NCI-H510A treated with DMSO at 0.1 percent for 48 hours (cell line): Measurements from ENCODE around the gene MARS1.
"Not testable (repeated sequence)": the region's sequence is repeated elsewhere in the genome, so short reads cannot be mapped to it uniquely, and the experiment has no call there.

ENCODE experiments used
- DNase-seq: peaks from one replicate; lab custom pipeline; 2025; lab: John Stamatoyannopoulos, UW

Gene MARS1

GRCh38 chr12:57487597-57488401 is at the start of gene MARS1:
Gene MARS1, plus strand, starts transcription at chr12:57488068. Its CDS starts 23 bp downstream, at chr12:57488091.
- DNase-seq = peak; percentile 98

- no peak for DNase-seq
Observed at GRCh38 chr12:57438400-57438799, 49.5 kb upstream of the MARS1 start.

GRCh38 chr12:57439762-57440266 is 48.1 kb upstream of the MARS1 start:
- no peak for DNase-seq

- not testable (repeated sequence) for DNase-seq
Observed at GRCh38 chr12:57441393-57441792, 46.5 kb upstream of the MARS1 start.

- DNase-seq = no peak
Observed at GRCh38 chr12:57441846-57442427, 45.9 kb upstream of the MARS1 start.

GRCh38 chr12:57444337-57444736 is 43.5 kb upstream of the MARS1 start:
- not testable (repeated sequence) for DNase-seq

- no peak for DNase-seq
Observed at GRCh38 chr12:57444744-57445143, 43.1 kb upstream of the MARS1 start.

- DNase-seq = no peak
Observed at GRCh38 chr12:57446292-57446960, 41.4 kb upstream of the MARS1 start.

- DNase-seq = no peak
Observed at GRCh38 chr12:57448669-57449068, 39.2 kb upstream of the MARS1 start.

- no peak for DNase-seq
Observed at GRCh38 chr12:57449375-57449774, 38.5 kb upstream of the MARS1 start.

- DNase-seq = no peak
Observed at GRCh38 chr12:57450057-57450456, 37.8 kb upstream of the MARS1 start.

GRCh38 chr12:57451233-57451778 is 36.6 kb upstream of the MARS1 start:
- DNase-seq = no peak

- no peak for DNase-seq
Observed at GRCh38 chr12:57452181-57452936, 35.5 kb upstream of the MARS1 start.

- peak; percentile 72 for DNase-seq
Observed at GRCh38 chr12:57452937-57453509, 34.8 kb upstream of the MARS1 start.

GRCh38 chr12:57454213-57454565 is 33.7 kb upstream of the MARS1 start:
- DNase-seq = no peak

- peak; percentile 95 for DNase-seq
Observed at GRCh38 chr12:57454566-57455373, 33.1 kb upstream of the MARS1 start, which contains the start of gene INHBE. Gene INHBE, plus strand, starts transcription at chr12:57455307. Its CDS starts 230 bp downstream, at chr12:57455537.

- peak; percentile 95 for DNase-seq
Observed at GRCh38 chr12:57455374-57456144, 32.3 kb upstream of the MARS1 start.

GRCh38 chr12:57456145-57456700 is 31.6 kb upstream of the MARS1 start:
- DNase-seq = peak; percentile 83

- DNase-seq = no peak
Observed at GRCh38 chr12:57456737-57457490, 31.0 kb upstream of the MARS1 start.
